GM21381 (cell line): Measurements from ENCODE around the gene SYT7.

Experiments used
- ATAC-seq: cut with Tn5 transposase; IDR thresholded peaks from one replicate; pipeline ENCODE4 v1.9.1; 2021; ENCODE audit warnings: mild to moderate bottlenecking, moderate library complexity; ENCODE audit not compliant: unreplicated experiment

Gene SYT7

DNA sequence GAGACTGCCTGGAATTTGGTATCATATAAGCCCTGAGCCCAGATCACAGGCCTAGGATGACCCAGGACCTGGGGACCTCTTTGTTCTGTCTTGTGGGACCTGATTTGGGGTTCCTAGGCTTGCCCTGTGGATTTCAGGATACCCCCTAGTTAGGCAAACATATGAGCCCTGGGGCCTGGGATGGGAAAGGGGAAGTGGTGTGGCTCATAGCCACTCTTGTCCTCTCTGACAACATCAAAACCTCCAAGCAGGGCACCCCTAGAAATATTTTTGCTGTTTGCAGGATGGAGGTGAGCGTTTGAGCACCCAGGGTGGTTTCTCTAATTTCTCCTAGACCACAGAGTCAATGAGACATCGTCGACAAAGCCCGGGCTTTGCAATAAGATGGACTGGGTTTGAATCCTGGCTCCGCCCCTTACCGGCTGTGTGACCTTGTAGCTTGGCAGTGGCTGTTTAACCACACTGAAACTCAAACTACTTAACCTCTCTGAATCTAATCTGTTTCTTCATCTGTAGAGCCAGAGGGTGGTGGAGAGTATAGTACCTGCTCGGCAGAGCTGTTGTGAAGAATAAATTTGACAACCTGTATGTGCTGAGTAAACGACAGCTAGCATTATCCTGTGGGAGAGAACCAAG is 77.6 kb downstream of the SYT7 start:
- ATAC-seq, result no peak

DNA sequence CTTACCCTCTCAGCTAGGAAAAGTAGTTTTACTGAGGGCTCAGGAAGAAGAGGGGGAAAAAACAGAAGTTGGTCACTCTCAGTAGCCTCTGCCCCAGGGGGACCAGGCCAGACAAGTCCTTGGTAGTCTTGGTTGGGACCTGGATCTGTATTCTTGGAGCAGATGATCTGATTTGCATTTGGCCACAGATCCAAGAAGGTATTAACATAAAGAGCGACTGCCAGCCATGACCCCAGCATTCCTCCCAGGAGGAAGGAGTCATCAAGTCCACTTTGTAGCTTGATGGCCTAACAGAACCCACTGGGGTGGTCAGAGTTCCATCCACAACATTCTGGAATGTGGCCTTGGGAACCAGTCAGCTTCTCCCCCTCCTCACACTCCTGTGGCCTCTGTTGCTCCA is 78.4 kb downstream of the SYT7 start:
- no peak for ATAC-seq

DNA sequence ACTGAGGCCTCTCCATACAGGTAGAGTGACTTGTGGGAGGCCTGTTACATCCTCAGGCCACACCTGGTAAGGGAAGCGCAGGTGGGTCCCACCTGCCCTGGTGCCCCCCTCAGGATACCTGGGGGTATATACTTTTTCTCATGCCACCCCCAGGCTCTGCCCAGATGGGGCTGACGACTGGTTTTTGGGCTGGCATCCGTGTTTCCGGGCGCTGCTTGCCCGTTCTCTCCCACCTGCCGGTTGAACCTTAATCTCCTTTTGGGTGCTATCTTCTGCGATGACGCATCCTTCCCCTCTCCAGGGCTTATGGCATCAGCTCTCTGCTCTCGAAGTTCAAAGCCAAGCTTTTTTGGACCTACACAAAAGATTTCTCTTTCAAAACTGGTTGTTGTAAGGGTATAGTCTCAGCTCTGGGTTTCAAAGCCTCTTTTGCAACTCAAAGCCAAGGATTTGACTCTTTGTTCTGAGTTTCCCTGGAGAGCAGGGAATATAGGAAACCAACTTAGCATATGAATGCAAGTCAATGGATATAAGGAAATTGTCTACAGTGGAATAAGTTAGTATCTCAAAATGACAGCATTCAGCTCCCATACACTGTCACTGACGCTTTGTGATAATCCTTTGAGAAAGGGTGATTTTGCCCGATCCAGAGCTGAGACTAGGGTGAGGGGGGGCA is 80.9 kb downstream of the SYT7 start:
- ATAC-seq, result no peak

DNA sequence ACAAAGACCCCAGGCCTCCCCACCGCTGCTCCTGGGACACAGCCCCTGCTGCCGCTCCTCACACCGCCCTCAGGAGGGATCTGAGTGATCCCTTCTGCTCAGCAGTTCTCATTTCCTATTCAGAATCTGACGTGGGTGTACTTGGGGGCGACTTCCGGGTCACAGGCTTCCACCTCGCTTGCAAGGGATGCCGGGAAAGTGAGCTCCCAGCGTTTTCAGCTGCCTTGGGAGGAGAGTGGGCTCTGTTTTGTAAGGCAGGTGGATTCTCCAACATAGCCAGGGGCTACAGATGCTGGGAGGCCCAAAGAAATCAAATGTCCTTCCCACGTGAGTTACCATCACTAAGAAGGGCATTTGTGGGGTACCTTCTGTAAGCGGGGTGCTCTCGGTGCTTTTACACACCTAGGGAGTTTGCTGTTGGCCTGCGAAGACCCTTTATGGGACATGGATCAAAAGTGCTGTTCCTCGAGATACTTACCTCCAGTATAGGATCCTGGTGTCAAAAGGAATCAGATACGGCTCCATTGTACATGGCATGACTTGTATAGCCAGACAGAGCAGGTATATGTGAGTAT is 82.0 kb downstream of the SYT7 start:
- no peak for ATAC-seq

DNA sequence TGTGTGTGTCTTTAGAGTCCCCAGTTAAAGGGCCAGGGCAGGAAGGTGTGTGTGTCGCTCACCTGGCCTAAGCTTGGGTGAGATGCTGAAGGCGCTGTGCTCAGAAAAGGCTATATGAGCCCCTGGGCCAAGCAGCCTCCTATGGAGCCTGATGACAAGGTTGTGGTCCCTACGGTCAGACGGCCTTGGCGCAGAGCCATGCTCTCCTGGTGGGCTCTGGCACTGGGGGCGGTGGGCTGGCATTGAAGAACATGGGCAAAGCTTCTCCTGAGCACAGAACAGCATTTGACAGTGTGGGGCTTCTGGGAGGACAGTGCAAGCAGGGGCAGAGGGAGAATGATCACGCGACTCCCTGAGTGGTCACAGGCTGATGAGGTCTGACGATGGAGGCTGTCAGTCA is 83.0 kb downstream of the SYT7 start:
- ATAC-seq, result no peak

DNA sequence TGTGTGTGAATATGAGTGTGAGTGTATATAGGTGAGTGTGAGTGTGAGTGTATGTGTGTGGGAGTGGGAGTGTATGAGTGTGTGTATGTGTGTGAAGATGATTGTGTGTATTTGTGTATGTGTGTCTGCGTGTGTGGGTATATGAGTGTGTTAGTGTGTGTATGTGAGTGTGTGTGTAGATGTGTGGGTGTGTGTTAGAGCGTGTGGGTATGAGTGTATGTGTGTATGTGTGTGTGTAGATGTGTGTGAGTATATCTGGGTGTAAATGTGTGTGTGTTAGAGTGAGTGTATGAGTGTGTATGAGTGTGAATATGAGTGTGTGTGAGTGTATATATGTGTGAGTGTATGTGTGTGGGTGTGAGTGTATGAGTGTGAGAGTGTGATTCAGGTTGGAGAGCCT is 83.4 kb downstream of the SYT7 start:
- no peak for ATAC-seq

DNA sequence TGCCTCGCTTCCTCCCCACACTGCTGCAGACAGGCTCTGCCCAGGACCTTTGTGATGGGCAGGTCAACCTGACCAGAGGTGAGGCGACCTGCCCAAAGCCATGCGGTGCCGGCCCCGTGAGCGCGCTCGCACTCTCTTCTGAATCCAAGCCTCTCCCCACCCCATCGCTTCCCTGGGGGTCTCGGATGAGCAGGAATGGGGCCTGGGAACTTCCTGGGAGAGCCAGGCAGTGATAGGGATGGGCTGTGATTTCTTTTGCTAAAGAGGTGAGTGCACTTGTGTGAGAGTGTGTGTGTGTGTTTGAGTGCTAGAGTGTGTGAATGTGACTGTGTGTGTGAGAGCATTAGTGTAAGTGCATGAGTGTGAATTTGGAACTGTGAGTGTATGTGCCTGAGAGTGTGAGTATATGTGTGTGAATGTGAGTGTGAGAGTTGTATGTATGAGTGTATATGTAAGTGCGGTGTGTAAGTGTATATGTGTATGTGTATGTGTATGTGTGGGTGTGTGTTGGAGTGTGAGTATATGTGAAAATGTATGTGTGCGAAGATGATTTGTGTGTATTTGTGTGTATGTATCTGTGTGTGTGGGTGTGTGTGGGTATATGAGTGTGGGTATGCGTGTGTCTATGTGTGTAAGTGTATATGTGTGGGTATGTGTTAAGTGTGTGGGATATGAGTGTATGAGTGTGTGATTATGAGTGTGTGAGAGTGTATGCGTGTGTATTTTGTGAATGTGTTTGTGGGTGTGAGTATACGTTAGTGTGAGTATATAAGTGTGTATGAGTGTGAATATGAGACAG is 84.1 kb downstream of the SYT7 start:
- ATAC-seq, result no peak

DNA sequence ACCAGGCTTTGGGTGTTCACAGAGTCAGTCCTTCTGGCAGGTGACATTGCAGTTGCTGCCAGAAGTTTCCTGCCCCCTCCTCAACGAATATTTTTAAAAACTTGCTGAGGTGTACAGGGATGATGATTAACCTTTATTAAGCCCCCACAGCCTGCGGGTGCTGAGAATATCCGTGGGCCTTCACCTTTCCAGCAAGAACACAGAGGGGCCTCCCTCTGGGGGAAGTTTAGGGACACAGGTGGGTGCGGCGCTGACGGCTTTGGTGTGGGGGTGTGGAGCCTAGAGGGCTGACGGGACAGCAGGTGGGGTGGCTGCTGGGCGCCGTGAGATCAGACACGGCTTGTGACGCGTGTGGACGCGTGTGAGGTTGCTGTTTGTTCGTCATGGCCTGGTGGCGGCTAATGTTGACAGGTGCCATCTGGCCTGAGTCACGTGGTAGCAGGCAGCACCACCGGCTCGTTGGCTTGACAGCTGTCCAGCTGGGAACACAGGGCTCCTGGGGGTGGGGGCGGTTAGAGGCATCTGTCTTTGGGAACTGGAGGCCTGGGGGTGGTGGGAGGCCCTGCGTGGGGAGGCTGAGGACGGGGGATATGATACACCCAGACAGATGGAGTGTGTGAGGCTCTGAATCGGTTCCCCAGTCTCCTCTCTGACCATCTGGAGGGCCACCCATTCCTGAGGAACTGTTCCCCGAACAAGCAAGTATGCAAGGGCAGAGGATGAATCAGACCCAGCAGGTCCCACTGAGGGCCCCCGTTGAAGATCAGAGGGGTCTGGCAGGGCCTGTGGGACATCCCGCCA is 84.9 kb downstream of the SYT7 start:
- no peak for ATAC-seq

DNA sequence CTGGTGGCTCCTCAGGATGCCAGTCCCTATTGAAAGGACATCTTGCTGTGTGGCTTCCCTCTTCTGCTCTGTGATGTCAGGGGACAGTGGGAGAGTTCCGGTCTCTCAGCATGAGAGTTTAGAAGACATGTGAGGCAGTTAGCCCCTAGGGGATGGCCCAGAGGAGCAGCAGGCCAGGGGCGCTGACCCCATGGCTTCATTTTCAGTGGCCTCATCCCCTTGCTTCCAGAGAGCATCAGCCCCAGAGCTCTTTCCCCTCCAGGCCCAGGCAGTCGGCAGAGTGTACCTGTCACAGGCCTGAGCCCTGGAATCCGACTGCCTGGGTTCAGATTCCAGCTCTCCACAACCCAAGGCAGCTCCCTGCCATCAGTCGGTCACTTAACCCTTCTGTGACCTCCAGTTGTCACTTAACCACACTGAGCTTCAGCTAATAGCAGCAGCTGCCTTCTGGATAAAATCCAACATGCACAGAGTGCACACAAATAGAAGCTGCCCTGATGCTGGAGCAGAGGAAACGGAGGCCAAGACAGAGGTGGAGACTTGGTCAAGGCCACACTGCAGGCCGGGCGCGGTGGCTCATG is 86.4 kb downstream of the SYT7 start:
- no peak for ATAC-seq

DNA sequence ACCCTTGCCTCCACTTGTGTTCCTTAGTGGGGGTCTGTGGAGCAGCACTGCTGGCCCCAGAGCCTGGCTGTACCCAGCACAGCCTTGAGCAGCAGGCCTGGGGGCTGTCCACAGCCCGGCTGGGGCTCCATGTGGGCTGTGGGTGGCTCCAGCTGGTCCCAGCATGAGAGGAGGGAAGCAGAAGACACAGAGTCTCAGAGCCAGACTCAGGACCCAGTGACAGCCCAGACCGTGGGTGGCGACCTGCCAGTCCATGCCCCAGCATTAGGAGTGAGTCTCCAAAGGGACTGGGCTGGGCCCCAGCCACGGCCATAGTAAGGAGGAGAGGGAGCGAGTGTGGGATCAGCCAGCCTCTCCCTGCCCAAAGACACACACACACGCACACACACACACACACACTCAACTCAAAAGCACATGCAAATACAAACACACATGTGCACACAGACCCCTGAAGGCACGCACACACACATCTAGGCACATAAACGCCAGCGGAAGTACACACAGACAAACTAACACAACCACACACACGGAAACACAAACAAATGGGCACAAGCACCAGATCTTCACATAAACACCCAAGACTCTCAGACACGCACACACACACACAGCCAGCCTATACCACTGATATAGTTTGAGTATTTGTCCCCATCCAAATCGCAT is 89.0 kb downstream of the SYT7 start:
- ATAC-seq, result no peak

DNA sequence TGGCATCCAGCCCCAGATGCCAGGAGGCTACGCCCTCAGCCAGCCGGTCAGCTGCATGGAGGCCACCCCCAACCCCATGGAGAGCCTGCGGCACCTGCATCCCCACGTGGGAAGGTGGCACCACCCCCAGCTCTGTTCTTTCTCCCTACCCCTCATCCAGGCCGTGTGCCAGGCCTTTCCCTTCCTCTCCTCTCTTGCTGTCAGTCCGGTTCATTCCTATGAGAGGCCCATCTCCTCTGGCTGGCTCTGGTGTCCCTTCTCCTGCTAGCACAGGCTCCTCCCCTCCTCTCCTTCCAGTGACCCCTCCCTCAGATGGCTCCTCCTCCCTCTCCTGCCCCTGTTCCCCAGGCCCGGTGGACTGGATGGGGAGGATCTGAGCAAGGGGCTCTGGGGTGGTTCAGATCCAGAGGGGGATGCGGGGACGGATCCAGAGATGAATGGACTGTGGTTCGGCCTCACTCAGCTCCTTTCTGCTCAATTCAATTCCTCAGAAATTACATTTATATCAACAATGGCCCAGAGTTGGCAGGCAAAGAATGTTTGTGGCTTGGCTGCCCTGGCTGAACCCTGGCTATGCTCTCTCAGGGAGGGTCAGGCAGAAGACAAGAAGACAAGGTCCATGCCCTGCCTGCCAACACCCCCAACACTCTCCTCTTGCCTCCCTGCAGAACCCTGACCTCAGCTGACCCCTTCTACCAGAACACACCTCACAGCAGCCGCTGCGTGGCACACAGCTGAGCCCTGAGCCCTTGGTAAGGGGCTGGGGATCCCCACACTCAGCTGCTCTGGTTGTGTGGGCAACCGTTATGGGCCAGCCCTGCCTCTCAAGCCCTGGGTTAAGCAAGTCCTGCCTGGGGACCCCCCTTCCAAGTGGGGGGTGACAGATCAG is 90.8 kb downstream of the SYT7 start:
- ATAC-seq, result no peak

DNA sequence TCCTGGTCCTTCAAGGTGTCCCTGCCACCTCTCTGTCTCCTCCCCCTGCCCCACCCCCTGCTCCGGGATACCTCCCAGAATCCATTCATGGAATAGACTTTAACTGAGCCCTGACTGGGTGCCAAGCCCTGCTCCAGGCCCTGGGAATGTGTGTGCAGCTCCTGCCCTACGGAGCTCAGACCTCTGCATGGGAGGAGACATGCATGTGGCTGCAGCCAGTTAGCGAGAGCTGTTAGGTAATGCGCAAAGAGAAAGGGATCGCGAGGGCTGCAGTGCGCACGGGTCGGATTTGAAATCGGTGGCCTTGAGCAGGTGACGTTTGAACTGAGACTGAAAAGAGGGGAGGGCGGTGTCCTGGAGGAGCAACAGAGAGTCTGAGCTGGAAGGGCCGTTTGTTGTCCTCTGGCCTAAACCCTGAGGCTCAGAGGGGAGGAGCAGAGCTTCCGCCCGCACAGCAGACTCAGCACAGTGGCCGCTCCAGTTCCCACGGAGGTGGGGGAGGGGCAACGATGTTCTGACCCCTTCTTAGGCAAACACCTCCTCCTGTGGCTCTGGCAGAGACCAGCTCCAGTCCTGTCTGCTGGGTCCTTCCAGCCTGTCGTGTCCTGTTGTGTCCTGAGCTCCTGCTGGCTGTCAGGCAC is 92.1 kb downstream of the SYT7 start:
- no peak for ATAC-seq

DNA sequence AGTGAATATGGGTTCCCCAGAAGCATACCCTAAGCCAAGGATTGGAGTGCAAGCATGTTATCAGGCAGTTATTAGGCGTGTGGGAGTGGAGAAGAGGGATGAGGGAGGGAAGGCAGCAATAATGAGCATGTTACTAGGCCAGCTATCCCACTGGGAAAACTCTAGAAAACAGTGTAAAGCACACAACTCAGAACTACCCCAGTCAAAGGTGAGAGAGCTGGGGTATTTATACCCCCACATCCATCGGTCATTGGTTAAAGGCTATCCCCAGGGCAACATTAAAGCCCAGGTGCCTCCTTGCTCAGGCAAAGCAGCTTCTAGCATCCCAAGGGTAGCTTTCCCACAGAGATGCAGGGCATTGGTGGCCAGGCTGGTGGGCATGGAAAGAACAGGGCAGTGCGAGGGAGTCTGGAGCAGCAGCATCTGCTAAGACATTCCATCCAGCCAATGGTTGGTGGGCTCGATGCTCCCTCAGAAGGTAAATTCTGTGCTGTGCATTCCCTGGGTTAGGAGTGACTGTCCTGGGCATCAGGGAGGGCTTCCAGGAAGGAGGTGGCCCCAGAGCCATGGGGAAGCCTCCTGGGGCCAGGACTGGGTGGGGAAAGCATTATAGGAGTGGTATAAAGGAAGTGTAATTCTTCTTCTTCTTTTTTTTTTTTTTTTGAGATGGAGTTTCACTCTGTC is 93.4 kb downstream of the SYT7 start:
- no peak for ATAC-seq

DNA sequence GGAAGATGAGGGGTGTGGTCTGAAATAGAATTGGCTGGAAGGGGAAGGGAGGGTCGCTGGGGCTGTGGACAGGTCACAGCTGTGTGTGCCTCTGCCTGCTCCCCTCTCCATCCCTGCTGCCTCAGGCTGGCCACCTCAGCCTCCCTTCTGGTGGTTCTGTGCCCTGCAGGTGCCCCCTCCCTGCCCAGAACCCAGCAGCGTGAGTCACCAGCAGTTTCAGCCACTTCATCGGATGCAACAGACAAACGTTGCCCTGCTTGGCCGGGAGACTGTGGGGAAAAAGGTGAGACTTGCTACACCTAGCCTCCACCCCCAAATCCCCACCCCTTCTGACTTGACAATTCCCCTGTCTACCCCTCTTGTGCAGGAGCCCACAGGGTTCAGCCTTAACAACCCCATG is 94.1 kb downstream of the SYT7 start:
- no peak for ATAC-seq

DNA sequence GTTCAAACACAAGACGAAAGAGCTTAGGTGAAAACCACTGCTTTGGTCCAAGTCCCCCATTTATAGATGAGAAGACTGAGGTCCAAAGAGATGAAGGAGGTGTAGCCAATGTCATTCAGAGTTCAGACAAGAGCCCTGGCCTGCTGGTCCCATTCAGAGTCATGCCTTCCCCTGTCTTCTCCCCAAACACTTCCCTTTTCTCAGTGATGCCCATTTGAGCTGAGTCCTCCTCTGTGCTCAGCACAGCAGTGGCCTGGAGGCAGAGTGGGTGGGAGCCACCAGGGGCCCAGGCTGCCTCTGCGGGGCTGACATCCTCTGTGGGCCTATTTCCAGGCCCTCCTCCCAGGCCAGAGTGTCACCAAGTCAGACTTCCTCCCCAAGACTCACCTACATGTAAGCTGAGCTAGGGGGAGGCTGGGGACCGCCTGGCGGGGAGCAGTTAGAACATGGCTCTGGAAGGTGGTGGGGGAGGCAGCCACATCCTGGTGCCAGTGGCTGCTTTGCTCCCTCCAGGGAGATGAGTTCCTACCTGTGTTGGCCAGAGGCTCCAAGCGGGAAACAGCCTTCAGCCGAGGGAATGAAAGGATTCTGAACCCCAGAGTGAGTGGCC is 94.8 kb downstream of the SYT7 start:
- ATAC-seq, result no peak

DNA sequence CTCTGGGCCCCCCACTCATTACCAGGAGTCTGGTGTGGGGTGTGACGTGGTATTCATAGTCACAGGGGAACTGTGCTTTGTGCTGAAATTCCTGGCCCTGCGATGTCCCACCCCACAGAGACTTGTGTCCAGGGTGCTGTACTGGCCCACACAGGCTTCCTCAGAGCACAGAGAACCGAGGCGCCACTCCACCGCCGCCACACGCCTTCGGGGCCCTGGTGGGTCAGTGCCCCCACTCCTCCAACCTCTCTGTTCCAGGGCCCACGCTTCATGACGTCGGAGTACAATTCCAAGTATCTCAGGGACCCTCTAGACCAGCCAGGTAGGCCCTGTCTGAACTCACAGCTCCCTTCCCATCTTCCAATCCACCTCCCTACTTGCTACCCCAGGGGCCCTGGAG is 95.8 kb downstream of the SYT7 start:
- no peak for ATAC-seq

DNA sequence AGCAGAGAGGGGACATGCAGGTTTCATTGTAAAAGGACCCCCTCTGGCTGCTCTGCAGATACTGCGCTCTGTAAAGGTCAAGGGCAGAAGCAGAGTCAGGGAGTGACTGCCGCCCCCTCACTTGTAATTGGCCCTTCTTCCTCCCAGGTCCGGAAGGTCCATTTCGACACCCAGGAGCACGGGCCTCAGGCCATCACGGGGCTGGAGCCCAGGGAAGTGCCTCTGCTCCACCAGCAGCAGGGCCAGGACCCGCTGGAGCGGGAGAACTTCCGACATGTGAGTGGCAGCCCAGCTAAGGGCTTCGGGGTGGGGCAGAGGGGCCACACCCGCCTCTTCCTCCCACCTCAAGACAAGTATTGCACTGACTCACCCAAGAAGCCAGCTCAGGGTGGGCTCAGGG is 96.3 kb downstream of the SYT7 start:
- no peak for ATAC-seq

DNA sequence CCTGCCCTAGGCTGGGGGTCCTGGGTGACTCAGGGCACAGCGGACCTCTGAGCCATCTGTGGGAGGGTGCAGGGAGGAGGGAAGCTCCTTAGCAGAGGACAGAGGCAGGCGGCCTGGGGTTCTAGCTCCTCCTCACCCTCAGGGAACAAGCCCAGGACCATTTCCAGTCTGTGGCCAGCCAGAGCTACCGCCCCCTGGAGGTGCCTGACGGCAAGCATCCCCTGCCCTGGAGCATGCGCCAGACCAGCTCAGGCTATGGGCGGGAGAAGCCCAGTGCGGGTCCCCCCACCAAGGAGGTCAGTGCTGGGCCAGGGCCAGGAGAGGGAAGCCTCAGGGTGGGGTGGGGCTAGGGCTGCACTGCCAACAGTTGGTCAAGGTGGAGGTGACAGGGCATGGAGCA is 98.4 kb downstream of the SYT7 start:
- ATAC-seq, result no peak
